Gastroesophageal sphincter (tissue), 3 donors: ENCODE results near the gene NOTUM.

Experiments
- POLR2AphosphoS5 ChIP-seq: sonication (generic); formaldehyde crosslinking; IDR thresholded peaks from one replicate; pipeline ENCODE4 v1.6.1; 2017; ENCODE audit warnings: antibody characterized with exemption
- TF ChIP-seq, protein P1 (sequence below), 4 experiments: fragments of 200-600 bp in 2 of 4; fragments of 450-650 bp in 2 of 4; sonication (generic) in 1 of 4; IDR thresholded peaks; one replicate each; pipeline ENCODE4 v1.5.1; 2017 to 2019; ENCODE audit warnings: antibody characterized with exemption in 4 of 4, mild to moderate bottlenecking in 2 of 4, moderate library complexity in 2 of 4

DNA sequence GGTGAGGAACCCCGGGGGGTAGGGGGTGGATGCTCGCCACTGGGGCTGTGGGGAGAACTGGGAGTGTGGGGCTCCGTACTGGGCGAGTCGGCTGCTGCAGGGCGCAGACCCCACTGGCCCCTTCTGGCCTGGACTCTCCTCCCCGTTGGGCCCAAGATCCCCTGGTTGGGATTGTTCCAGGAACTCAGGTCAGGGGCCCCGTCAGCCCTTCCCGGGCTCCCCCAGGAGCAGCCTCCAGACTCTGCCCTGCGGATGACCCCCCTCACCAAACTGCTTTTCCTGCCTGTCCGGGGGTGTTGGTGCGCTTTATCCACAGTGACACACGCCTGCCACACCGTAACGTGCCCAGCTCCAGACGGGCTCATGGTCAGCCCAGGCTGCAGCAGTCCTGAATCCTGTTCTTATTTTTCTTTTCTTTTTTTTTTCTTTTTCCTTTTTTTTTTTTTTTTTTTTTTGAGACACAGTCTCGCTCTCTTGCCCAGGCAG, 40.6 kb upstream of the NOTUM start:
- no peak for TF ChIP-seq POLR2AphosphoS5
- TF ChIP-seq, protein P1, sequence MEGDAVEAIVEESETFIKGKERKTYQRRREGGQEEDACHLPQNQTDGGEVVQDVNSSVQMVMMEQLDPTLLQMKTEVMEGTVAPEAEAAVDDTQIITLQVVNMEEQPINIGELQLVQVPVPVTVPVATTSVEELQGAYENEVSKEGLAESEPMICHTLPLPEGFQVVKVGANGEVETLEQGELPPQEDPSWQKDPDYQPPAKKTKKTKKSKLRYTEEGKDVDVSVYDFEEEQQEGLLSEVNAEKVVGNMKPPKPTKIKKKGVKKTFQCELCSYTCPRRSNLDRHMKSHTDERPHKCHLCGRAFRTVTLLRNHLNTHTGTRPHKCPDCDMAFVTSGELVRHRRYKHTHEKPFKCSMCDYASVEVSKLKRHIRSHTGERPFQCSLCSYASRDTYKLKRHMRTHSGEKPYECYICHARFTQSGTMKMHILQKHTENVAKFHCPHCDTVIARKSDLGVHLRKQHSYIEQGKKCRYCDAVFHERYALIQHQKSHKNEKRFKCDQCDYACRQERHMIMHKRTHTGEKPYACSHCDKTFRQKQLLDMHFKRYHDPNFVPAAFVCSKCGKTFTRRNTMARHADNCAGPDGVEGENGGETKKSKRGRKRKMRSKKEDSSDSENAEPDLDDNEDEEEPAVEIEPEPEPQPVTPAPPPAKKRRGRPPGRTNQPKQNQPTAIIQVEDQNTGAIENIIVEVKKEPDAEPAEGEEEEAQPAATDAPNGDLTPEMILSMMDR (IDR thresholded peaks at IDR 0.05): no peak
